Germinal center (tissue), 1 donor: ENCODE measurements around the gene LTB4R2.

Source experiments
- DNase-seq: peaks from one replicate; pipeline ENCODE4 v3.0.0; 2012; ENCODE audit warnings: mixed read lengths, low spot score

The LTB4R2 gene, protein sequence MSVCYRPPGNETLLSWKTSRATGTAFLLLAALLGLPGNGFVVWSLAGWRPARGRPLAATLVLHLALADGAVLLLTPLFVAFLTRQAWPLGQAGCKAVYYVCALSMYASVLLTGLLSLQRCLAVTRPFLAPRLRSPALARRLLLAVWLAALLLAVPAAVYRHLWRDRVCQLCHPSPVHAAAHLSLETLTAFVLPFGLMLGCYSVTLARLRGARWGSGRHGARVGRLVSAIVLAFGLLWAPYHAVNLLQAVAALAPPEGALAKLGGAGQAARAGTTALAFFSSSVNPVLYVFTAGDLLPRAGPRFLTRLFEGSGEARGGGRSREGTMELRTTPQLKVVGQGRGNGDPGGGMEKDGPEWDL

DNA sequence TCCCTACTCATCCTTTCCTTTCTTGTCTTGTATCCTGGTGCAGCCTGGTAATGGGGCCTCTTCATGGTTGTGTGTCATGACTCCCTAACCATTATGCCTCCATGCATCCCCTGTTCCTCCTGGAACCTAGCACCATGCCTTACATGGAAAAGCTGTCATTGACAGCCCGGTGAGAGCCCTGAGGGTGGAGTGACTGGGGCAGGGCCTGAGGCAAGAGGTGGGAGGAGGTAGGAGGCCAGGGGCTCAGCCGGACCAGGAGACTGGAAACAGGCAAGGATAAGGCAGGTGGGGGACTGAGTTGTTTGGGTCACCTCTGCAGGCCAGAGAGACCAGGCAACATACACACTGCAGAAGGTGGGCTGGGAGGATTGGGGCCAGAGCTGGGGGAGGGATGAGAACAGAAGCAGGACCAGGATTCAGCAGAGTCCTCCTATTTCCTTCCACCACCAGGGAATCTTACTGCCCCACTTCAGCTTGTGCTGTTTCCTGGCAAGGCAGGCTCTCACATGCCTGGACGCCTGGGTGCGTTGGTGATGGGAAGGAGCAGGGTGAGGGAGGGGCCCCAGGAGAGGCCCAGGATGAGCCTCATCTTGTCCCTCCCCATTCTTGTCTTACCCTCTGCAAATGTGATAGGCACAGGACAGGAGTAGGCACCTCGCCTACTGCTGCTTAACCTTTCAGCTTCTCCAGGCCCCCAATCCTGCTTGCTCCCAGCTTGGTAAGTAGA is at the start of gene LTB4R2:
LTB4R2 (plus strand) TSS at position 603 of the 727 bp plus-strand sequence. CDS start 525 bp downstream, outside the sequence.
- no peak for DNase-seq

DNA sequence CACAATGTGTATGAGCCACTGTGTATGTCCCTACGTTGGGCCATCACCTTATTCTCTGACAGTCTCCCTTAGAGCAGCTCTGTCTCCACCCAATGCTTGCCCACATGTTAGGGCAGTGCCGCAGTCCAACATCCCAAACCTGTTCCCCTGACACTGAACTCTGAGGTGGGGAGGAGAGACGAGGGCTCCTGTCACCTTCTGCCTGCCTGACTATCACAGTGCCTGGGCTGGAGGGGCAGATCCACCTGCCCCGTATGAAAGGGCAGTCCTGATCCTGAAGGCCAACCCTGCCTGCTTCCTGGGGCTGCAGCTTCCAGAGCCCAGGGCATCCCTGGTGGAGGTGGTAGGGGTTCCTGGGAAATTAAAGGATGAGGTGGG is 49.2 kb upstream of the LTB4R2 start:
- DNase-seq: no peak

DNA sequence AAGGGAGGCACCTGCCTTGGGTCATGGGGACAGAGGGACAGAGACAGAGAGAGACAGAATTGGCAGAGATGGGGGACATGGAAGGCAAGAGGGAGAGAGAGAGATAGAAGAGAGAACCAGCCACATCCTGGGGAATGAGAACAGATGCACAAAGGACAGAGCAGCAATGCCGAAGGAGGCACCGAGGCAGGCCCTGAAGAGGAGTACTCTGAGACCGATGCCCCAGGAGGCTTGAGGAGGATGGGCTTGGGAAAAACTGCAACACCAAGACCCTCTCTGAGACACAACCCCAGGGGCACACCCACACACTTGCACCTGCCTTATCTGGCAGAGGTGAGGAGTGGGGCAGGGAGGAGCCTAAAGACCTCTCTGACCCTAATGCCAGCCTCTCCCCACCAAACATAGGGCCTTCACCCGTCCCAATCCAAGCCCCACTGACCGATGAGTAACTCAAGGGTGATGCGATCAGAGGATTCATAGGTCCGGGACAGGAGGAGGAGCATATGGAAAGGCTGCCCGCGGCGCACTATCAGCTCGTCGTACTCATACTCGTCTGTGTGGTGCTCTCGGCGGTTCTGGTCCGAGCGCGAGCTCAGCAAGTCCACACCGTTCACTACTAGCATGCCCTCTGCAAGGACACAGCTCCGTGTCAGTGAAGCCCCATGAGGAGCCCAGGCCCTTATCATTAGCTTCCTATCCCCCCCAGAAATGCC is 48.5 kb upstream of the LTB4R2 start:
- DNase-seq: no peak

DNA sequence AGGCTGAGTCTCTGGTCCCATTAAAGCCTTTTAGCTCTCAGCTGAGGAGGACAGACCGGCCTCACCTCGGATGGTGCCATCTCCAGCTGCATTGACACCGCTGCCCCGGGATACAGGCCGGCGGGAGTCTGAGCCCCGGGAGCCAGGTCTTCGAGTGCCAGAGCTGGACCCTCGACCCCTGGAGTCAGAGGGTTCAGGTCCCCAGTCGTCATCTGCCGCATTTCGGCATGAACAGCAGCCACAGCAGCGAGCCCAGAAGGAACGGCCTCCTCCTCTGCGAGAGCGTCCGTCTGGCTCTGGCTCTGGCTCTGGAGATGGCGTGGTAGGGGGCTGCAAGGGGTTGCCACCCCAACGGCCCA is 48.0 kb upstream of the LTB4R2 start:
- no peak for DNase-seq

DNA sequence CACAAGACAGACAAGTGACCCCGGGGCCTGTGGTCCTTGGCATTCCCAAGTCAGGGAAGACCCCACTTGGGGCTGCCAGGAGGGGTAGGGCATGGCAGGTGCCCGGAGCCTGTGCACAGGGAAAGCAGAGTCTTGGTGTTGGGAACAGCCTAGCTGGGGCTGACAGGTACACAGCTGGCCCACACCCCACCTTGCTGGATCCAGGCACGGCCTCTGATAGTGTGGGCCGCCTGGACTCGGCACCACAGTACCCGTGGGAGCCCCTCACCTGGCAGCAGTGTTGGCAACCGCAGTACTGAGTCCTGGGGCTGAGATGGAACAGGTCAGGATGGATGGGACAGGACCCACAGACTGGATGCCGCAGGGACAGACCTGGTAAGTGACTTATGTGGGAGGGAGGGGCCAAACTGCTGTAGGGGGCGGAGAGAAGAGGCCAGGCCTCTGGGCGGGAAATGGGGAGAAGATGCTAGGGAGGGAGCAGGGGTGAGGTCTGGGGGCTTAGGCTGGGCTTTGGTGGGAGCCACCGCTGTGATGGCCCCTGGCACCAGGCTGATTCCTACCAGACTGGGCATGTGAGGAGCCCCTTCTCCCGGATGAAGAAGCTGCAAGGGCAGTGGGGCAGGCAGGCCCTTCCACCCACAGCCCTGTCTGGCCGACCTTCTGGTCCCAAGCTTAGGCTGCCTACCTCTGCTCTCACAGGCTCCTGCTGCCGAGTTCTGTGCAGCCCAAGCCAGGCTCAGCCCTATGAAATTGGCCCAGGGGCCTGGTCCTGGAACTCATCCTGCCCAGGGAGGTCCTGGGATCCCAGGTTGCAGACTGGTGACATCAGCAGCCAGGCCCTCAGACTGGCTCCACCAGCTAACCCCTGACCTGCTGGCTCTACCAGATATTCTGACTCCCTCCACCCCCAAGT is 46.9 kb upstream of the LTB4R2 start, which contains the start of gene TGM1:
TGM1 (minus strand) TSS at position 357 of the 913 bp plus-strand sequence. CDS start 825 bp downstream, outside the sequence.
- DNase-seq: no peak

DNA sequence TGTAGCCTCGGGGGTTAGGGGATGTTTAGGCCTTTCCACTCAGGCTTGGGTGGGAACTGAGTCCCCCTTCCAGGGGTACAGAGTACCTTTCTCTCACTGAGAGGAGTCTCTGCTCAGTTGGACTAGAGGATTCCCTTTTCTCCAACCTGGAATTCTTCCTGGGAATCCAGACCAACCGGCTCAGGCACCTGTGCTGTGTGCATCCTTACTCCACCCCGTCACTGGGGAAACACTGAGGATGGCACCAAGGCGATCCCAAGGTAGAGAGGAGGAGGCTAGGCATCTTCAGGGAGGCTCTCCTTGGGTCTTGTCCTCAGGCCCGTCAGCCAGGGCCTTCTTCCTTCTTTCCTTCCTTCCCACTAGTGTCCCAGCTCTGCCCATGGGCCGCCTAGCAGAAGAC is 46.1 kb upstream of the LTB4R2 start:
- no peak for DNase-seq

DNA sequence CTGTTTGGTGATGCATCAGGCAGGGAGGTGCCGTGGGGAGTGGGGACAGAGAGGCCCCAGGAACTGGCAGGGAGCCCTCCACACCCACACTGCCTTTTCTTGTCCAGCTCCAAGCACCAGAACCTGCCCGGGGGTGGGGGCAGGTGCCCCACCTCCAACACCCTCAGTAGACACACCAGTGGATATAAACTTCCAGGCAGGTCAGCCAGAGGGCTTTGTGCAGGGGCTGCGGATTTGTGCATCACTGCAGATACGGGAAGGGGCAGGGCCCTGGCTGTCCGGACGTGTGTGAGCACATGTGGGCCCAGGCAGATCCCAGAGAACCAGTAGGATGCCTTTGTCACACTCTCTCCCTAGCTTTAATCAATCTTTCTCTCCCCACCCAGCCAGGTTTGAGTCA is 45.6 kb upstream of the LTB4R2 start:
- no peak for DNase-seq

DNA sequence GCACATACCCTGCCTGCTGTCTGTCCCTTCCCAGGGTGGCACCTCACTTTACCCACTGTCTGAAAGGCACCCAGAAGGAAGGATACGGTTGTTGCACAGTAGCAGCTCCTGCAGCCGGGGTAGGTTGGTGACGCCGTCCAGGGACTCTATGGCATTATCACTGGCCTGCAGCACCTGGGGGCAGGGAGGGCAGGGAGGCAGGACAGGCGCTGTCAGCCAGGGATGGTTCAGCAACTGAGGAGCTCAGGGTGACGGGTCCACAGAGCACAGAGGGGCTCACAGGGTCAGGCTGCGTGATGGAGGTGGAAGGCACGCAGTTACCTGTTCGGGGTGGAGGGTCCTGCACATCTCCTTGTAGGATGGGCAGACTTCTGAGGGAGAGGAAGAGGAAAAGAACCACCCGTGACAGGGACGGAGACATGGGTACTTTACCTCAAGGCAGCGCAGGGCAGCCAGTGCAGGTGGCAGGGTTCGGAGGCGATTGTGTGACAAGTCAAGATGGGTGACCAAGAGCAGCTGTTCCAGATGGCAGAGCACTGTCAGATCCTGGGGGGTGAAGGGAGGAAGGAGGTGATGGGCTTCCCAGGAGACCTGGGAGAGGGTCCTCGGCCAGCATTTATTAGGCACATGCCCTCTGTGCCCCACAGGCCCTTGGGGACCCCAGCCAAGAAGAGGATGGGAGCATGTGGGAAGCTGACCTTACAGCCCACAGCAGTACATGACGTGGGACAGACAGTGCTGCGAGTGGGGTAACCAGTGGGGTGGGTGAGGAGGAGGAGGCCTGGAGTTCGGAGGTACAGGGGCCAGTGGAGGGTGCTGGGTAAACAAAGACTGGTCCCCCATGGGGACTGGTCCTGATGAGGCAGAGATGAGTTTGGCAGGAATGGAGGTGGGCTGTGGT is 43.3 kb upstream of the LTB4R2 start:
- DNase-seq: no peak

DNA sequence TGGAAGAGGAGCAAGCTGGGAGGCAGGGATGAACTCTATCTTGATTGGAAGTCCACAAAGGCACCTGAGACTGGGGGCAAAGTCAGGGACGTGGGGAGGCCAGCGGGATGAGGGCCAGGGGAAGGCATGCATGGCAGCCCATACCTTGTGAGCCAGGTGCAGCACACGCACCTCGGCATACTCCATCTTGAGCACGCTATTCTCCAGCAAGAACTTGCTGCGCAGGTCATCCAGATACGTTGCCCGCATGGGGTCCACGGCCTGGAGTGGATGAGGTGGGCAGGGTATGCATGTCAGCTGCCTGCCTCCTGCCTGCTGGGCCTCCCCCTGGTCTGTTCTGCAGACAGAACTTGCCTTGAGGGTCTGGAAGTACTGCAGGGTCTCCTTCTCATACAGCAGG is 42.4 kb upstream of the LTB4R2 start:
- DNase-seq: no peak

DNA sequence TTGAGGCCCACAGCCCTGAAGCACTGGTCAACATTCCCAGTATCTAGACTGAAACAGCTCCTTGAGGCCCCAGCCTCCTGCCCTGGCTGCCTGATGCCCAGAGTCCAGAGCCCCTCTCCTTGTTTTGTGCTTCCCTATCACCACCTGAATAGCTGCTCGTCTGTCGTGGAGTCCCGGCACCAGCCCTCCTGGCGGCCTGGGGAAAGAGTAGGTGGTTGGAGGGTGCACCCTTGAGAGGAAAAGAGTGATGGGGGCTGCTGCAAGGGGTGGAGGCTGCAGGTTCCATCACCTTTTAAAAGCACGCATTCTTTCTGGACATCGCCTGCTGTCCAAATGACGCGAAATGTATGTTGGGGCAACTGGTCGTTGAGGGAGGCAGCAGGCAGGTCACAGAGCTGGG is 41.7 kb upstream of the LTB4R2 start:
- no peak for DNase-seq

DNA sequence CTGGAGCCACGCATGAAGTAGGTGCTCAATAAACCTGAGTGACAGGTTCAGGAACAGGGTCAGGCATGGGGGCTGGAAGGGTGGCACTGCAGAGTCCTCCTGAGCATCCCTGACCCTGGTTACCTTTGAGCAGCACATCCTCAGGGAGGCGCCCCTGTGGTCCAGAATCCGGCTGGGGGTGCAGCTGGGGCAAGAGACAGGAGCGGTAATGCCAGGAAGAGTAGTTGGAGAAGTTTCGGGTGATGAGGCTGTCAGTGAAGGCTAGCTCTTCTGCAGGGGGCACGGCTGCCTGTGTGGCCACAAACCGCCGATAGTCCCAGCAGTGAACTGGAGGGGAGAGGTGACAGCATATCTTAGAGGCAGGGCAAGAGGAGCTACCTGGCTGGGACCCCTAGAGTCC is 40.6 kb upstream of the LTB4R2 start:
- DNase-seq: no peak

DNA sequence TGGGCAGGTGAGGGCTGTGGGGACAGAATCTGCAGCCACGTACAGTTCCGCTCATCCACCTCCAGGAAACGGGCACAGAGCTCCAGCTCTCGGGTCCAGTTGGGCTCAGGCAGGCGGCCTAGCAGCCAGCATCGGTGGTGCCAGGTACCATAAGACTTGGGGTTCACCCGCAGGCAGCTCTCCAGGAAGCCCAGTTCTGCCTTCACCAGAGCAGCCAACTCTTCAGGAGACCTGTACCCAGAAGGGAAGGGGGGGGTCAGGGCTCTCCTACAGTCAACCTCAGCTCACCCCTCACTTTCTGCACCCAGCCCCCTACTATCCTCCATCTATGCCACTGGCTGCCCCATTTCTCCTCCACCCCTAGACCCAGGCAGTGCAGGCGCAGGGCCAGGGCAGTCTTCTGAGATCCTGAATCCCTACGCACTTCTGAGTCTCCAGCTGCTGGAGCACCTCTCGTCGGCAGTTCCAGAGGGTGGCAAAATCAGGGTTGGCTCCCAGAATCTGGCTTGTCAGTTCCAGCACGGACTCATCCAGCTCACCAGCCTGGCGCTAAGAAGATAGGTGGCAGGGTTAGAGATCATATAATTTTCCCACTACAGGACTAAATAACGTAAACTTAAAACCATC is 39.9 kb upstream of the LTB4R2 start:
- no peak for DNase-seq

DNA sequence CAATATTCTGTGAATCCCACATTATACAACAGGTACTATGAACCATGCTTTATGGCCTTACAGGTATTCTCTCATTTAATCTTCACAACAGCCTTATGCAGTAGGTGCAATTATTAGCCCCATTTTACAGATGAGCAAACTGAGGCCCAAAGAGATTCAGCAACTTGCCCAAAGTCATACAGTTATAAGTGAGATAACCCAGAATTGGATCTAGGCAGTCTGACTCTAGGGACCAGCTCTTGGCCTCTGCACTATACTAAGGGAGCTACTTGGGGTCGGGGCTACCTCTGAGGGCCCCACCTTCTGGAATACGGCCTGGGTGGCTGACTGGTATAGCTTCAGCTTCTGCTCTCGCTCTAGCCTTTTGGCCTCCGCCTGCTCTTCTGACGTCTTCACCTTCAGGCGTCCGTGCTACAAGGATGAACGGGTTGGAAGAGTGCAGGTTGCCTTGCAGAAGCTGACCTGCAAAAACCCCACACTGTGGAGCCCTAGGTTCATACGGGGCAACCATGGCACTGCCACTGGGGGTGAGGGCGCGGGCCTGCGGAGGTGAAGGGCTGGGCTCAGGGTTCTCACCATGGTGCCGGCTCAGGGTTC is 39.3 kb upstream of the LTB4R2 start:
- no peak for DNase-seq

DNA sequence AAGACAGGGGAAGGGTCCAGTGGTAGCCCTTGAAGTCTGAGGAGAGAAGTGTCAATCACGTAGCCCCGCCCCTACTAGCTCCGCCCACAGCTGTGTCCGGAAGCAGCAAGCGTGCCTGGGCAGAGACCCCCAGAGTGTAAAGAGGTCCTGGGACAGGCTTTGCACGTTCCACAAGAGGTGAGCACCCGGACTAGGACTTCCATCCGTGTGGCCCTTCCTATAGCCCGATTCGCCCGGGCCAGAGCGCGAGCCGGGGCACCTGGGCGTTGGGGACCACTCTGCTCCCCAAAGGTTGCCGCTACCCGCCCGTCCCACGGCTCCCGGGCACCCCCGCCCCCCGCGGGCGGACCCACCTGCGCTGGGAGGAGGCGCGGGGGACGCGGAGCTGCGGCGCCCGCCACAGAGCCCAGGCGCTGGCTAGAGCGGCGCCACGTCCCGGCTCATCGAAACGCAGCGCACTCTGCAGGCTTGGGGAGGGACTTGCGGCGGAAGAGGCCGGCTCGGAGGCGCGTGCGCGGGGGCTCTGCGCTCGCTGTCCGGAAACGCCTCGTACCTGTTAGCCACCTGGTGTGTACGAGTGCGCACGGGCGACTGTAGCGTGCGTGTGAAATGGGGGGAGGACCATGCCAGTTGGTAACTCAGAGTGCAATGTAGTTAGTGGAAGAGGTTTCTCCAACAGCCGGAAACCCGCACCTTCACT is 38.7 kb upstream of the LTB4R2 start, which contains the start of gene RABGGTA:
RABGGTA (minus strand) TSS at position 464 of the 700 bp plus-strand sequence. CDS start 482 bp downstream, outside the sequence.
- peak; percentile 96 for DNase-seq

DNA sequence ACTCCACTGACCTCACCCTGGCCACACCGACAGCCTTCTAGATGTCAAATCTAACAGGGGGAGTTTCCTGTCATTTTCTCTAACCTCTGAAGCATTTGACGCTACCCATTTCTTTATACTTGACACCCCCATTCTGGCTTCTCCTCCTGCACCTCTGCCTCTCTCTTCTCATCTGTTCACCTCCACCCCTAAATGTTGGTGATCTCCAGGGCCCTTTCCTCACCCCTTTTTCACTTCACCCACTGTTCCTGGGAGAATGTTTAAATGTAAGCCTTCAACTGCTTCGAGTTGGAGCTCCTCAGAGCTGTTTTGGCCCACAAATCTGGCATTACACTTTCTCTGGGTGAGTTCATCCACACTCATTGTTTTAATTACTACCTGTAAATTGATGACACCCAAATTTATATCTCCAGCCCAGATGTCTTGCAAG is 38.1 kb upstream of the LTB4R2 start:
- DNase-seq: no peak

DNA sequence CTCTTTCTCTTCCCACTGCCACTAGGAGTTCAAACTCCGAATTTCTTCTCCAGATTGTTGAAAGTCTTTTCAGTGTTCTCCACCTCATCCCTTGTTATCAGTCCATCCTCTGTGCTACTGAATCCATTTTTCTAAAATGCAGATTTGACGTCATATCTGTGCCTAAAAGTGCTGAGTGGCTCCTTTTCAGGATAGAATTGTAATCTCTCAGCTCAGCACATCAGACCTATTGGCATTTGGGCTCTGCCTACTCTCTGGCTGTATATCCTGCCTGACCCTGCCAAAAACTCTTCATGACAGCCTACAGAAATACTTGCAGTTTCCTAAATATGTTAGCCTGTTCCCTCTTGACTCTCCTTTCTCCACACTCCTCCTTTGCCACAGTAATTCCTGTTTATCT is 37.5 kb upstream of the LTB4R2 start:
- DNase-seq: no peak

DNA sequence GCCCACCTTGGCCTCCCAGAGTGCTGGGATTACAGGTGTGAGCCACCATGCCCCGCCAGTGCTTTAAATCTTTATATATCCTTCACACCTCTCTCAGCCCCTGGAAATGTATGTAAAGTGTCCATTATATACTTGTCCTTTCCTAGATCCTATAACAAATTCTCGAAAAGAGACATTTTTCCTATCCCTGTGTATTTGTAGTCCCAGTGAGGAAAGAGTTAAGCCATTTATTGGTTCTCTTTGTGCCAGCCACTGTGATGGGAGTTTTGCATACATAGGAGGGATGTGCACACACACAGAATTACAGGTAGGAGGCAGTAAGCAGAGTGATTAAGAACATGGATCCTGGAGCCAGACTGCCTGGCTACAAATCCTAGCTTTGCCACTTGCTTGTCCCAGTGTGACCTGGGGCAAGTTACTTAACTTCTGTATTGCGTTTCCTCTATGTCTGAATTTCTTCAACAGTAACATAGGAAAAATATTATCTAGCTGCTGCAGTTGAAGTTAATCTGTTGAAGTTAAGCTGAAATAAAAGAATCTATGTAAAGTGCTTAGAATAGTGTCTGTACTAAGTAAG is 36.4 kb upstream of the LTB4R2 start:
- DNase-seq: peak; percentile 39

DNA sequence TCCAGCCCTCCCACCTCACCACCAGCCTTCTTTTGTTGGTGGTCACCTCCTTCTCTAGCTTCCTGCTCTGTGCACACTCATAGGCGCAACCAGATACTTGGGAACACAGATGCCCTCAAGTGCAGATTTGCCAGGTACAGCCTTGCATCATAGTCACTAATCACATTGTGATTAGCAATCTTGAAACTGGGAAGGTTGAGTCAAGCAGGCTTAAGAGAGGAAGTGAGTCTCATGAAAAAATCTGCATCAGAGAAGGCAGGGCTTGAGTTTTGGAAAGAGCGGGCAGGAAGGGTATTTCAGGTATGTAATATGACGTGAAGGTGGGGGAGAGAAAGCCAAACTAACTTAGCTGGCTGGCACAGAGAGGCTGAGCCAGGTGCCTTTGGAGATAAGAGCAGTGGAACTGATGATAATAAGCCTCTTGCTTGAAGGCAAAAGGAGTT is 35.8 kb upstream of the LTB4R2 start:
- peak; percentile 74 for DNase-seq

DNA sequence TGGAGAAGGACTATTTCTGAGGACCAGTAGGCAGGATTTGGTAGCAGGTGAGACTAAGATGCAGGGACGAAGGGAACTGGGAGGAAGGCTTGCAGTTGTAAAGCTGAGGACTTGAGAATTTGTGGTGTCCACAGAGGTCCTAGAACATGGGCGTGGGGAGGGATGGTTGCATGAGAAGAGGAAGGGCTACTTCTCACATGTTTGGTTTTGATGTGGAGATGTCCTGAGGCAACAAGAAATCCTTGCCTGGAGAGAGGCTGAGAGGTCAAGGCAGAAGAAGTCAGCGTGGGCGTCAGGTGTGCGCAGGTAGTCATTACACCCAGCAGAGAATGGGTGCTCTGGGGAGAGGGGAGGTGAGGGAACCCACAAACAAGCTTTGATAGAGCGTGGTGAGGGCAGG is 32.9 kb upstream of the LTB4R2 start:
- no peak for DNase-seq
